K562 (cell line): ENCODE data around the gene SMARCA4.

ENCODE experiments used
- ELF4 ChIP-seq: fragments of 450-650 bp; formaldehyde crosslinking; IDR thresholded peaks from 2 replicates; pipeline ENCODE4 v1.4.0; 2022; ENCODE audit warnings: missing genetic modification characterization
- HDGF ChIP-seq: fragments of 450-650 bp; IDR thresholded peaks from 2 replicates; pipeline ENCODE4 v1.6.1; 2016
- MCM5 ChIP-seq: fragments of 450-650 bp; IDR thresholded peaks from 2 replicates; pipeline ENCODE4 v1.6.1; 2016; ENCODE audit warnings: low read depth
- NR2C2 ChIP-seq, 2 experiments: fragments of 200-800 bp in 1 of 2; sonication (Bioruptor generic) in 1 of 2; sonication (generic) in 1 of 2; formaldehyde crosslinking in 1 of 2; IDR thresholded peaks; 2 replicates each; pipeline versions ENCODE4 v1.6.1 to v1.8.0; 2016 to 2022; ENCODE audit warnings: mild to moderate bottlenecking in 1 of 2, missing compliant biosample characterization in 1 of 2, missing genetic modification characterization in 1 of 2, missing genetic modification reagents in 1 of 2
- POLR2AphosphoS5 ChIP-seq: IDR thresholded peaks from 2 replicates; pipeline ENCODE4 v1.6.1; 2011; ENCODE audit warnings: mild to moderate bottlenecking, low read depth, low read length, moderate library complexity; ENCODE audit not compliant: control insufficient read depth, insufficient read depth
- TF ChIP-seq, protein P1 (sequence below): fragments of 450-650 bp; IDR thresholded peaks from 2 replicates; pipeline ENCODE4 v1.7.0; 2016; ENCODE audit warnings: borderline replicate concordance

DNA sequence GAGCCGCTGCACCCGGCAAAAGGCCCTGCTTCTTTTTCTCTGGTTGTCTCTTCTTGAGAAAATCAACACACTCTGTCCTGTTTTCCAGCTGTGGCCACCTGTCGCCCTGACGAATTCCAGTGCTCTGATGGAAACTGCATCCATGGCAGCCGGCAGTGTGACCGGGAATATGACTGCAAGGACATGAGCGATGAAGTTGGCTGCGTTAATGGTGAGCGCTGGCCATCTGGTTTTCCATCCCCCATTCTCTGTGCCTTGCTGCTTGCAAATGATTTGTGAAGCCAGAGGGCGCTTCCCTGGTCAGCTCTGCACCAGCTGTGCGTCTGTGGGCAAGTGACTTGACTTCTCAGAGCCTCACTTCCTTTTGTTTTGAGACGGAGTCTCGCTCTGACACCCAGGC, 145.6 kb downstream of the SMARCA4 start:
- TF ChIP-seq POLR2AphosphoS5, result no peak
- TF ChIP-seq HDGF, result no peak
- TF ChIP-seq, protein P1, sequence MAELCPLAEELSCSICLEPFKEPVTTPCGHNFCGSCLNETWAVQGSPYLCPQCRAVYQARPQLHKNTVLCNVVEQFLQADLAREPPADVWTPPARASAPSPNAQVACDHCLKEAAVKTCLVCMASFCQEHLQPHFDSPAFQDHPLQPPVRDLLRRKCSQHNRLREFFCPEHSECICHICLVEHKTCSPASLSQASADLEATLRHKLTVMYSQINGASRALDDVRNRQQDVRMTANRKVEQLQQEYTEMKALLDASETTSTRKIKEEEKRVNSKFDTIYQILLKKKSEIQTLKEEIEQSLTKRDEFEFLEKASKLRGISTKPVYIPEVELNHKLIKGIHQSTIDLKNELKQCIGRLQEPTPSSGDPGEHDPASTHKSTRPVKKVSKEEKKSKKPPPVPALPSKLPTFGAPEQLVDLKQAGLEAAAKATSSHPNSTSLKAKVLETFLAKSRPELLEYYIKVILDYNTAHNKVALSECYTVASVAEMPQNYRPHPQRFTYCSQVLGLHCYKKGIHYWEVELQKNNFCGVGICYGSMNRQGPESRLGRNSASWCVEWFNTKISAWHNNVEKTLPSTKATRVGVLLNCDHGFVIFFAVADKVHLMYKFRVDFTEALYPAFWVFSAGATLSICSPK, result no peak
- no peak for TF ChIP-seq ELF4 (CRISPR knock-in tag)
- no peak for TF ChIP-seq NR2C2 (CRISPR knock-in tag; IDR thresholded peaks at IDR 0.05)
- no peak for TF ChIP-seq NR2C2 (tag; IDR thresholded peaks at IDR 0.05)
- TF ChIP-seq MCM5, result no peak
